ENCODE data around the gene TMEM63C.

DNA sequence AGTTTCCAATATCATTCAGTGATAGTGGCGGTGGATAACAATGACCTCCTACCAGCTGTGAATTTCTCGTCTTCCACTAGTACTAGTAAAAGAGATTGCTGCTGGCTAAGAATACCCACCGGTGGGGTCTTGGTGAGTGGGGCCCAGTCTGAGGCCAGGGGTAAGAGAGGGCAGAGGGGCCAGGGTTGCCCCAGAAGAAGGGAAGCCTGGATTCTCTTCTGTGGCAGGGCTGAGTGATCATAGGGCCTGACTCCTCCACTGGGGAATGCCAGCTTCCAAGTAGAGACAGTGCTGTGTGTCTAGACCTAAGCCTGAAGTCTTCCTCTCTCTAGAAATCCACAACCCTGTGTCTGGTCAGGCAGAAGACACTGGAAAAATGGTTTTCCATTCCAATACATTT lies 5.8 kb upstream of the TMEM63C start:
- no peak for TF ChIP-seq CTCF (conservative IDR thresholded peaks at IDR 0.05; ENCODE audit: low read length)
- TF ChIP-seq EZH2phosphoT487 (IDR thresholded peaks at IDR 0.05; ENCODE audit: borderline replicate concordance): no peak
